BE2C (cell line): ENCODE data around the gene ADCY4.

Source experiments
- DNase-seq: peaks from one replicate; pipeline ENCODE4 v3.0.0-alpha.2; 2020
- H3K27me3 ChIP-seq: fragments of 250-450 bp; sonication (Bioruptor Pico); 2 replicates; pipeline ENCODE4 v1.5.1; 2020; ENCODE audit warnings: mild to moderate bottlenecking
- H3K36me3 ChIP-seq: fragments of 250-450 bp; sonication (Bioruptor Pico); 2 replicates; pipeline ENCODE4 v1.5.1; 2020; ENCODE audit warnings: mild to moderate bottlenecking
- H3K4me1 ChIP-seq: fragments of 250-450 bp; sonication (Bioruptor Pico); 2 replicates; pipeline ENCODE4 v1.5.1; 2020
- H3K4me3 ChIP-seq: 2 replicates; pipeline ENCODE4 v1.5.1; 2011; ENCODE audit warnings: low read depth, low read length
- H3K9me3 ChIP-seq: fragments of 250-450 bp; sonication (Bioruptor Pico); 2 replicates; pipeline ENCODE4 v1.5.1; 2020
- TF ChIP-seq, protein P1 (sequence below): IDR thresholded peaks from 2 replicates; pipeline ENCODE4 v1.5.1; 2012; ENCODE audit warnings: mild to moderate bottlenecking, low read depth, low read length

ADCY4 gene

DNA sequence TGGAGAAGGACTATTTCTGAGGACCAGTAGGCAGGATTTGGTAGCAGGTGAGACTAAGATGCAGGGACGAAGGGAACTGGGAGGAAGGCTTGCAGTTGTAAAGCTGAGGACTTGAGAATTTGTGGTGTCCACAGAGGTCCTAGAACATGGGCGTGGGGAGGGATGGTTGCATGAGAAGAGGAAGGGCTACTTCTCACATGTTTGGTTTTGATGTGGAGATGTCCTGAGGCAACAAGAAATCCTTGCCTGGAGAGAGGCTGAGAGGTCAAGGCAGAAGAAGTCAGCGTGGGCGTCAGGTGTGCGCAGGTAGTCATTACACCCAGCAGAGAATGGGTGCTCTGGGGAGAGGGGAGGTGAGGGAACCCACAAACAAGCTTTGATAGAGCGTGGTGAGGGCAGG lies 57.8 kb downstream of the ADCY4 start:
- Histone ChIP-seq H3K4me1 (peaks cover 2% of the 10 kb centered on the region; the same call in 1 of the 2 replicates), H3K9me3 (no peaks in the 10 kb centered on the region), H3K36me3 (no peaks in the 10 kb centered on the region), H3K4me3 (no peak overlapping the region), H3K27me3 (no peaks in the 10 kb centered on the region)
- no peak for DNase-seq
- TF ChIP-seq, protein P1, sequence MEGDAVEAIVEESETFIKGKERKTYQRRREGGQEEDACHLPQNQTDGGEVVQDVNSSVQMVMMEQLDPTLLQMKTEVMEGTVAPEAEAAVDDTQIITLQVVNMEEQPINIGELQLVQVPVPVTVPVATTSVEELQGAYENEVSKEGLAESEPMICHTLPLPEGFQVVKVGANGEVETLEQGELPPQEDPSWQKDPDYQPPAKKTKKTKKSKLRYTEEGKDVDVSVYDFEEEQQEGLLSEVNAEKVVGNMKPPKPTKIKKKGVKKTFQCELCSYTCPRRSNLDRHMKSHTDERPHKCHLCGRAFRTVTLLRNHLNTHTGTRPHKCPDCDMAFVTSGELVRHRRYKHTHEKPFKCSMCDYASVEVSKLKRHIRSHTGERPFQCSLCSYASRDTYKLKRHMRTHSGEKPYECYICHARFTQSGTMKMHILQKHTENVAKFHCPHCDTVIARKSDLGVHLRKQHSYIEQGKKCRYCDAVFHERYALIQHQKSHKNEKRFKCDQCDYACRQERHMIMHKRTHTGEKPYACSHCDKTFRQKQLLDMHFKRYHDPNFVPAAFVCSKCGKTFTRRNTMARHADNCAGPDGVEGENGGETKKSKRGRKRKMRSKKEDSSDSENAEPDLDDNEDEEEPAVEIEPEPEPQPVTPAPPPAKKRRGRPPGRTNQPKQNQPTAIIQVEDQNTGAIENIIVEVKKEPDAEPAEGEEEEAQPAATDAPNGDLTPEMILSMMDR: no peak

DNA sequence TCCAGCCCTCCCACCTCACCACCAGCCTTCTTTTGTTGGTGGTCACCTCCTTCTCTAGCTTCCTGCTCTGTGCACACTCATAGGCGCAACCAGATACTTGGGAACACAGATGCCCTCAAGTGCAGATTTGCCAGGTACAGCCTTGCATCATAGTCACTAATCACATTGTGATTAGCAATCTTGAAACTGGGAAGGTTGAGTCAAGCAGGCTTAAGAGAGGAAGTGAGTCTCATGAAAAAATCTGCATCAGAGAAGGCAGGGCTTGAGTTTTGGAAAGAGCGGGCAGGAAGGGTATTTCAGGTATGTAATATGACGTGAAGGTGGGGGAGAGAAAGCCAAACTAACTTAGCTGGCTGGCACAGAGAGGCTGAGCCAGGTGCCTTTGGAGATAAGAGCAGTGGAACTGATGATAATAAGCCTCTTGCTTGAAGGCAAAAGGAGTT lies 60.7 kb downstream of the ADCY4 start:
- peaks cover under 1% of the 10 kb centered on the region; the same call in 1 of the 2 replicates for H3K4me1 ChIP-seq
- H3K27me3 ChIP-seq: no peaks in the 10 kb centered on the region
- no peak overlapping the region for H3K4me3 ChIP-seq
- TF ChIP-seq, protein P1: no peak
- H3K36me3 ChIP-seq: no peaks in the 10 kb centered on the region
- DNase-seq: no peak
- H3K9me3 ChIP-seq: no peaks in the 10 kb centered on the region

DNA sequence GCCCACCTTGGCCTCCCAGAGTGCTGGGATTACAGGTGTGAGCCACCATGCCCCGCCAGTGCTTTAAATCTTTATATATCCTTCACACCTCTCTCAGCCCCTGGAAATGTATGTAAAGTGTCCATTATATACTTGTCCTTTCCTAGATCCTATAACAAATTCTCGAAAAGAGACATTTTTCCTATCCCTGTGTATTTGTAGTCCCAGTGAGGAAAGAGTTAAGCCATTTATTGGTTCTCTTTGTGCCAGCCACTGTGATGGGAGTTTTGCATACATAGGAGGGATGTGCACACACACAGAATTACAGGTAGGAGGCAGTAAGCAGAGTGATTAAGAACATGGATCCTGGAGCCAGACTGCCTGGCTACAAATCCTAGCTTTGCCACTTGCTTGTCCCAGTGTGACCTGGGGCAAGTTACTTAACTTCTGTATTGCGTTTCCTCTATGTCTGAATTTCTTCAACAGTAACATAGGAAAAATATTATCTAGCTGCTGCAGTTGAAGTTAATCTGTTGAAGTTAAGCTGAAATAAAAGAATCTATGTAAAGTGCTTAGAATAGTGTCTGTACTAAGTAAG lies 61.4 kb downstream of the ADCY4 start:
- TF ChIP-seq, protein P1: peak; percentile 31
- Histone ChIP-seq H3K9me3 (no peaks in the 10 kb centered on the region), H3K4me3 (no peak overlapping the region), H3K36me3 (no peaks in the 10 kb centered on the region), H3K27me3 (no peaks in the 10 kb centered on the region), H3K4me1 (no peaks in the 10 kb centered on the region)
- no peak for DNase-seq

DNA sequence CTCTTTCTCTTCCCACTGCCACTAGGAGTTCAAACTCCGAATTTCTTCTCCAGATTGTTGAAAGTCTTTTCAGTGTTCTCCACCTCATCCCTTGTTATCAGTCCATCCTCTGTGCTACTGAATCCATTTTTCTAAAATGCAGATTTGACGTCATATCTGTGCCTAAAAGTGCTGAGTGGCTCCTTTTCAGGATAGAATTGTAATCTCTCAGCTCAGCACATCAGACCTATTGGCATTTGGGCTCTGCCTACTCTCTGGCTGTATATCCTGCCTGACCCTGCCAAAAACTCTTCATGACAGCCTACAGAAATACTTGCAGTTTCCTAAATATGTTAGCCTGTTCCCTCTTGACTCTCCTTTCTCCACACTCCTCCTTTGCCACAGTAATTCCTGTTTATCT lies 62.4 kb downstream of the ADCY4 start:
- Histone ChIP-seq H3K4me1 (no peaks in the 10 kb centered on the region), H3K36me3 (no peaks in the 10 kb centered on the region), H3K27me3 (no peaks in the 10 kb centered on the region), H3K4me3 (no peak overlapping the region), H3K9me3 (no peaks in the 10 kb centered on the region)
- TF ChIP-seq, protein P1: no peak
- no peak for DNase-seq

DNA sequence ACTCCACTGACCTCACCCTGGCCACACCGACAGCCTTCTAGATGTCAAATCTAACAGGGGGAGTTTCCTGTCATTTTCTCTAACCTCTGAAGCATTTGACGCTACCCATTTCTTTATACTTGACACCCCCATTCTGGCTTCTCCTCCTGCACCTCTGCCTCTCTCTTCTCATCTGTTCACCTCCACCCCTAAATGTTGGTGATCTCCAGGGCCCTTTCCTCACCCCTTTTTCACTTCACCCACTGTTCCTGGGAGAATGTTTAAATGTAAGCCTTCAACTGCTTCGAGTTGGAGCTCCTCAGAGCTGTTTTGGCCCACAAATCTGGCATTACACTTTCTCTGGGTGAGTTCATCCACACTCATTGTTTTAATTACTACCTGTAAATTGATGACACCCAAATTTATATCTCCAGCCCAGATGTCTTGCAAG lies 63.0 kb downstream of the ADCY4 start:
- Histone ChIP-seq H3K36me3 (no peaks in the 10 kb centered on the region), H3K4me1 (no peaks in the 10 kb centered on the region), H3K27me3 (no peaks in the 10 kb centered on the region), H3K4me3 (peak overlapping the region; percentile 76), H3K9me3 (no peaks in the 10 kb centered on the region)
- no peak for DNase-seq
- TF ChIP-seq, protein P1: no peak

DNA sequence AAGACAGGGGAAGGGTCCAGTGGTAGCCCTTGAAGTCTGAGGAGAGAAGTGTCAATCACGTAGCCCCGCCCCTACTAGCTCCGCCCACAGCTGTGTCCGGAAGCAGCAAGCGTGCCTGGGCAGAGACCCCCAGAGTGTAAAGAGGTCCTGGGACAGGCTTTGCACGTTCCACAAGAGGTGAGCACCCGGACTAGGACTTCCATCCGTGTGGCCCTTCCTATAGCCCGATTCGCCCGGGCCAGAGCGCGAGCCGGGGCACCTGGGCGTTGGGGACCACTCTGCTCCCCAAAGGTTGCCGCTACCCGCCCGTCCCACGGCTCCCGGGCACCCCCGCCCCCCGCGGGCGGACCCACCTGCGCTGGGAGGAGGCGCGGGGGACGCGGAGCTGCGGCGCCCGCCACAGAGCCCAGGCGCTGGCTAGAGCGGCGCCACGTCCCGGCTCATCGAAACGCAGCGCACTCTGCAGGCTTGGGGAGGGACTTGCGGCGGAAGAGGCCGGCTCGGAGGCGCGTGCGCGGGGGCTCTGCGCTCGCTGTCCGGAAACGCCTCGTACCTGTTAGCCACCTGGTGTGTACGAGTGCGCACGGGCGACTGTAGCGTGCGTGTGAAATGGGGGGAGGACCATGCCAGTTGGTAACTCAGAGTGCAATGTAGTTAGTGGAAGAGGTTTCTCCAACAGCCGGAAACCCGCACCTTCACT lies 63.6 kb downstream of the ADCY4 start, which contains the start of gene RABGGTA:
TSS of gene RABGGTA (minus strand) at position 464 of the 700 bp plus-strand sequence. CDS start 482 bp downstream, outside the sequence.
- peak within 1 kb of the TSS; percentile 76 for H3K4me3 ChIP-seq
- no peaks in the 10 kb centered on the region for H3K4me1 ChIP-seq
- H3K27me3 ChIP-seq: no peaks in the 10 kb centered on the region
- DNase-seq: peak; percentile 90
- H3K9me3 ChIP-seq: no peaks in the 10 kb centered on the region
- H3K36me3 ChIP-seq: no peaks in the 10 kb centered on the region
- TF ChIP-seq, protein P1: peak; percentile 58
